ENCODE data around the gene CHN2.

DNA sequence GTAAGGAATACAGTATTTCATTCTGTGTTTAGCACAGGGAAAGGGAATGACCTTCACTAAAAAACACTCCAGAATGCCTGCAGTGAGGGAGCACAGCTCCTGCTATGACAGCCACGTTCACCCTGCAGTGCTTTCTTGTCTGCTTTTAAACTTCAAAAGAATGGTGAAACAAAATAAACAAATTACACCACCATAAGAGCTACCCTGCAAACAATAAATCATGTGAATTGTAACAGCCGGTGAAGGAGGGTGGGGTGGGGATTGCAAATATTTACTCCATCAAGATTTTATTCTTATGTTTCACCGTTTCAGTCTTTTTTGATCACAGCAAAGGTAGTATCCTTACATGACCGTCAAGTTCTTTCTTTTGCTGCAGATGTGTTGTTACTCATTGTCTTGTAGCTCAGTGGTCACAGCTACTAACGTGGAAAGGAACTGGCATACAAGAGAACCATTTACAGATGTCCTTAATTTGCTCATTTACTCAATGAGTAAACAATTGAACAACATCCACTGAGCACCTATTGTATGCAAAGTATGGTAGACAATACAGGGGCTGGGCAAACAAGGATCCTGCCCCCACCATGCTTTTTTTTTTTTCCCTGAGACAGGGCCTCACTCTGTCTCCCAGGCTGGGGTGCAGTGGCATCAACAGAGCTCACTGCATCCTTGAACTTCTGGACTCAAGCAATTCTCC is 4.1 kb upstream of the CHN2 start:
- TF ChIP-seq, protein P1, sequence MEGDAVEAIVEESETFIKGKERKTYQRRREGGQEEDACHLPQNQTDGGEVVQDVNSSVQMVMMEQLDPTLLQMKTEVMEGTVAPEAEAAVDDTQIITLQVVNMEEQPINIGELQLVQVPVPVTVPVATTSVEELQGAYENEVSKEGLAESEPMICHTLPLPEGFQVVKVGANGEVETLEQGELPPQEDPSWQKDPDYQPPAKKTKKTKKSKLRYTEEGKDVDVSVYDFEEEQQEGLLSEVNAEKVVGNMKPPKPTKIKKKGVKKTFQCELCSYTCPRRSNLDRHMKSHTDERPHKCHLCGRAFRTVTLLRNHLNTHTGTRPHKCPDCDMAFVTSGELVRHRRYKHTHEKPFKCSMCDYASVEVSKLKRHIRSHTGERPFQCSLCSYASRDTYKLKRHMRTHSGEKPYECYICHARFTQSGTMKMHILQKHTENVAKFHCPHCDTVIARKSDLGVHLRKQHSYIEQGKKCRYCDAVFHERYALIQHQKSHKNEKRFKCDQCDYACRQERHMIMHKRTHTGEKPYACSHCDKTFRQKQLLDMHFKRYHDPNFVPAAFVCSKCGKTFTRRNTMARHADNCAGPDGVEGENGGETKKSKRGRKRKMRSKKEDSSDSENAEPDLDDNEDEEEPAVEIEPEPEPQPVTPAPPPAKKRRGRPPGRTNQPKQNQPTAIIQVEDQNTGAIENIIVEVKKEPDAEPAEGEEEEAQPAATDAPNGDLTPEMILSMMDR (IDR thresholded peaks at IDR 0.05 in 2 of 3, conservative IDR thresholded peaks at IDR 0.05 in 1 of 3; ENCODE audit: borderline replicate concordance in 1 of 3, insufficient read depth in 1 of 3, low read depth in 2 of 3, low read length in 2 of 3), result no peak
- TF ChIP-seq, protein P2, sequence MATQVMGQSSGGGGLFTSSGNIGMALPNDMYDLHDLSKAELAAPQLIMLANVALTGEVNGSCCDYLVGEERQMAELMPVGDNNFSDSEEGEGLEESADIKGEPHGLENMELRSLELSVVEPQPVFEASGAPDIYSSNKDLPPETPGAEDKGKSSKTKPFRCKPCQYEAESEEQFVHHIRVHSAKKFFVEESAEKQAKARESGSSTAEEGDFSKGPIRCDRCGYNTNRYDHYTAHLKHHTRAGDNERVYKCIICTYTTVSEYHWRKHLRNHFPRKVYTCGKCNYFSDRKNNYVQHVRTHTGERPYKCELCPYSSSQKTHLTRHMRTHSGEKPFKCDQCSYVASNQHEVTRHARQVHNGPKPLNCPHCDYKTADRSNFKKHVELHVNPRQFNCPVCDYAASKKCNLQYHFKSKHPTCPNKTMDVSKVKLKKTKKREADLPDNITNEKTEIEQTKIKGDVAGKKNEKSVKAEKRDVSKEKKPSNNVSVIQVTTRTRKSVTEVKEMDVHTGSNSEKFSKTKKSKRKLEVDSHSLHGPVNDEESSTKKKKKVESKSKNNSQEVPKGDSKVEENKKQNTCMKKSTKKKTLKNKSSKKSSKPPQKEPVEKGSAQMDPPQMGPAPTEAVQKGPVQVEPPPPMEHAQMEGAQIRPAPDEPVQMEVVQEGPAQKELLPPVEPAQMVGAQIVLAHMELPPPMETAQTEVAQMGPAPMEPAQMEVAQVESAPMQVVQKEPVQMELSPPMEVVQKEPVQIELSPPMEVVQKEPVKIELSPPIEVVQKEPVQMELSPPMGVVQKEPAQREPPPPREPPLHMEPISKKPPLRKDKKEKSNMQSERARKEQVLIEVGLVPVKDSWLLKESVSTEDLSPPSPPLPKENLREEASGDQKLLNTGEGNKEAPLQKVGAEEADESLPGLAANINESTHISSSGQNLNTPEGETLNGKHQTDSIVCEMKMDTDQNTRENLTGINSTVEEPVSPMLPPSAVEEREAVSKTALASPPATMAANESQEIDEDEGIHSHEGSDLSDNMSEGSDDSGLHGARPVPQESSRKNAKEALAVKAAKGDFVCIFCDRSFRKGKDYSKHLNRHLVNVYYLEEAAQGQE (IDR thresholded peaks at IDR 0.05; ENCODE audit: low read depth), result no peak
- TF ChIP-seq POLR2A (IDR thresholded peaks at IDR 0.05; ENCODE audit: borderline replicate concordance, extremely low read depth, insufficient read depth, insufficient read length), result no peak
- no peak for TF ChIP-seq YY1 (IDR thresholded peaks at IDR 0.05; ENCODE audit: extremely low read depth, insufficient replicate concordance, low read depth, low read length)
- TF ChIP-seq SP1 (IDR thresholded peaks at IDR 0.05; ENCODE audit: low read depth), result no peak
- no peak for TF ChIP-seq POLR2AphosphoS5 (IDR thresholded peaks at IDR 0.05; ENCODE audit: low read depth, low read length)
- no peak for TF ChIP-seq RAD21 (IDR thresholded peaks at IDR 0.05; ENCODE audit: low read depth)
- no peak for TF ChIP-seq ZNF274 (IDR thresholded peaks at IDR 0.05; ENCODE audit: low read depth, low read length)
- TF ChIP-seq EZH2 (IDR thresholded peaks at IDR 0.05), result no peak
- TF ChIP-seq EZH2phosphoT487 (IDR thresholded peaks at IDR 0.05; ENCODE audit: borderline replicate concordance), result no peak
- TF ChIP-seq, protein P3, sequence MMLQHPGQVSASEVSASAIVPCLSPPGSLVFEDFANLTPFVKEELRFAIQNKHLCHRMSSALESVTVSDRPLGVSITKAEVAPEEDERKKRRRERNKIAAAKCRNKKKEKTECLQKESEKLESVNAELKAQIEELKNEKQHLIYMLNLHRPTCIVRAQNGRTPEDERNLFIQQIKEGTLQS (IDR thresholded peaks at IDR 0.05), result no peak
- TF ChIP-seq, protein P4, sequence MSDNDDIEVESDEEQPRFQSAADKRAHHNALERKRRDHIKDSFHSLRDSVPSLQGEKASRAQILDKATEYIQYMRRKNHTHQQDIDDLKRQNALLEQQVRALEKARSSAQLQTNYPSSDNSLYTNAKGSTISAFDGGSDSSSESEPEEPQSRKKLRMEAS (IDR thresholded peaks at IDR 0.05), result no peak
- no peak for TF ChIP-seq EGR1 (IDR thresholded peaks at IDR 0.05; ENCODE audit: low read depth)
- TF ChIP-seq SRF (IDR thresholded peaks at IDR 0.05; ENCODE audit: low read depth), result no peak

Measured in HCT116 (cell line).